GM23338 (cell line): ENCODE measurements around the gene C16orf74. TPM values are rescaled to one million over a fixed set of nuclear protein-coding genes. Genes with fewer than 3 reads are reported as not detected.

Source experiments
- ATAC-seq: fragments of 200-7000 bp; cut with Tn5 transposase; 3 replicates; pipeline ENCODE4 v1.9.1; 2020
- DNase-seq: peaks from one replicate; pipeline ENCODE4 v3.0.0-alpha.2; 2015; ENCODE audit warnings: low spot score
- H2AFZ ChIP-seq: fragments of 200-600 bp; sonication (generic); 2 replicates; pipeline ENCODE4 v1.8.0; 2016; ENCODE audit warnings: antibody characterized with exemption, mild to moderate bottlenecking, moderate library complexity
- H3F3A ChIP-seq: fragments of 200-600 bp; sonication (generic); replicated peaks from 2 replicates; pipeline ENCODE4 v1.8.0; 2017; ENCODE audit warnings: antibody characterized with exemption, mixed run types, low read depth
- H3K27ac ChIP-seq: fragments of 200-600 bp; sonication (generic); 2 replicates; pipeline ENCODE4 v1.6.1; 2016; ENCODE audit warnings: low read depth
- H3K27me3 ChIP-seq: fragments of 200-600 bp; sonication (generic); 2 replicates; pipeline ENCODE4 v1.8.0; 2016; ENCODE audit warnings: mild to moderate bottlenecking, mixed run types, moderate library complexity; ENCODE audit not compliant: insufficient read depth
- H3K36me3 ChIP-seq: fragments of 200-600 bp; sonication (generic); 2 replicates; pipeline ENCODE4 v1.8.0; 2016; ENCODE audit warnings: mild to moderate bottlenecking; ENCODE audit not compliant: insufficient read depth
- H3K4me1 ChIP-seq: fragments of 200-600 bp; sonication (generic); 2 replicates; pipeline ENCODE4 v1.8.0; 2016; ENCODE audit warnings: mild to moderate bottlenecking, moderate library complexity; ENCODE audit not compliant: insufficient read depth
- H3K4me2 ChIP-seq: fragments of 200-600 bp; sonication (generic); 2 replicates; pipeline ENCODE4 v1.7.1; 2017; ENCODE audit warnings: mixed run types
- H3K4me3 ChIP-seq: fragments of 200-600 bp; sonication (generic); 2 replicates; pipeline ENCODE4 v1.6.1; 2016; ENCODE audit warnings: mixed run types
- H3K79me2 ChIP-seq: fragments of 200-600 bp; sonication (generic); replicated peaks from 2 replicates; pipeline ENCODE4 v1.8.0; 2017; ENCODE audit warnings: mild to moderate bottlenecking; ENCODE audit not compliant: insufficient read depth
- H3K9me2 ChIP-seq: fragments of 200-600 bp; sonication (generic); 2 replicates; pipeline ENCODE4 v1.8.0; 2017; ENCODE audit not compliant: insufficient read depth
- H4K20me1 ChIP-seq: fragments of 200-600 bp; sonication (generic); replicated peaks from 2 replicates; pipeline ENCODE4 v1.8.0; 2017; ENCODE audit warnings: mild to moderate bottlenecking; ENCODE audit not compliant: insufficient read depth
- H3K27ac Mint-ChIP-seq: 2 replicates; pipeline ENCODE4 v1.8.0; 2020; ENCODE audit warnings: inconsistent platforms, mild to moderate bottlenecking, moderate library complexity, mixed read lengths
- H3K27me3 Mint-ChIP-seq: 3 replicates; pipeline ENCODE4 v1.8.0; 2022; ENCODE audit warnings: low read depth, mild to moderate bottlenecking, moderate library complexity, mixed read lengths, inconsistent platforms; ENCODE audit not compliant: insufficient read depth, poor library complexity
- H3K36me3 Mint-ChIP-seq: 3 replicates; pipeline ENCODE4 v1.8.0; 2021; ENCODE audit warnings: low read depth, mild to moderate bottlenecking, inconsistent platforms, moderate library complexity, mixed read lengths
- H3K4me1 Mint-ChIP-seq: 3 replicates; pipeline ENCODE4 v1.8.0; 2020; ENCODE audit warnings: mild to moderate bottlenecking, inconsistent platforms, mixed read lengths
- H3K4me3 Mint-ChIP-seq: 3 replicates; pipeline ENCODE4 v1.8.0; 2021; ENCODE audit warnings: moderate library complexity, mild to moderate bottlenecking, inconsistent platforms, mixed read lengths
- H3K9me3 Mint-ChIP-seq: 3 replicates; pipeline ENCODE4 v1.8.0; 2020; ENCODE audit warnings: moderate library complexity, mild to moderate bottlenecking, inconsistent platforms, mixed read lengths
- CREB1 ChIP-seq: fragments of 250-450 bp; sonication (Bioruptor Pico); IDR thresholded peaks from 2 replicates; pipeline ENCODE4 v1.5.0; 2020; ENCODE audit warnings: low read depth, mild to moderate bottlenecking, moderate library complexity
- CTCF ChIP-seq, 2 experiments: fragments of 200-600 bp in 1 of 2; sonication (generic) in 1 of 2; conservative IDR thresholded peaks; 2 replicates each; pipeline versions ENCODE4 v1.5.1 to v1.6.1; 2016 to 2017; ENCODE audit warnings: antibody characterized with exemption in 2 of 2, low read depth in 2 of 2, mild to moderate bottlenecking in 2 of 2, moderate library complexity in 1 of 2
- ETS1 ChIP-seq: IDR thresholded peaks from 2 replicates; pipeline ENCODE4 v1.6.1; 2016; ENCODE audit warnings: antibody characterized with exemption
- EZH2 ChIP-seq: fragments of 200-600 bp; sonication (generic); IDR thresholded peaks from one replicate; pipeline ENCODE4 v1.8.0; 2017; ENCODE audit warnings: antibody characterized with exemption, mild to moderate bottlenecking, low read depth; ENCODE audit not compliant: unreplicated experiment
- EZH2phosphoT487 ChIP-seq: fragments of 200-600 bp; sonication (generic); IDR thresholded peaks from one replicate; pipeline ENCODE4 v1.8.1; 2018; ENCODE audit warnings: antibody characterized with exemption; ENCODE audit not compliant: unreplicated experiment
- JUNB ChIP-seq: IDR thresholded peaks from one replicate; pipeline ENCODE4 v1.6.1; 2016; ENCODE audit warnings: antibody characterized with exemption; ENCODE audit not compliant: unreplicated experiment
- NANOG ChIP-seq: IDR thresholded peaks from 2 replicates; pipeline ENCODE4 v1.6.1; 2016; ENCODE audit warnings: antibody characterized with exemption, borderline replicate concordance
- POLR2AphosphoS5 ChIP-seq: IDR thresholded peaks from 2 replicates; pipeline ENCODE4 v1.6.1; 2016; ENCODE audit warnings: antibody characterized with exemption, low read depth
- REST ChIP-seq: IDR thresholded peaks from one replicate; pipeline ENCODE4 v1.6.1; 2018; ENCODE audit warnings: antibody characterized with exemption; ENCODE audit not compliant: unreplicated experiment
- STAT1 ChIP-seq: IDR thresholded peaks from one replicate; pipeline ENCODE4 v1.6.1; 2016; ENCODE audit warnings: antibody characterized with exemption; ENCODE audit not compliant: unreplicated experiment
- ZNF114 ChIP-seq: fragments of 250-450 bp; sonication (Bioruptor Pico); IDR thresholded peaks from 2 replicates; pipeline ENCODE4 v1.5.0; 2020; ENCODE audit warnings: mild to moderate bottlenecking, moderate library complexity
- ZNF331 ChIP-seq: fragments of 250-450 bp; sonication (Bioruptor Pico); IDR thresholded peaks from 2 replicates; pipeline ENCODE4 v1.5.0; 2020; ENCODE audit warnings: low read depth, mild to moderate bottlenecking, moderate library complexity
- ZNF462 ChIP-seq: fragments of 250-450 bp; sonication (Bioruptor Pico); IDR thresholded peaks from 2 replicates; pipeline ENCODE4 v1.5.0; 2020; ENCODE audit warnings: mild to moderate bottlenecking, moderate library complexity
- polyA plus RNA-seq: library from polyadenylated mRNA; unstranded; fragments of >200 nt; fragmentation: Nextera tagmentation; extraction: Ambion mirVana; gene quantifications from 2 replicates; pipeline ENCODE4 v1.2.1, GENCODE V29; 2016
- total RNA-seq: library from RNA; depleted of rRNA; stranded (reverse); fragments of >200 nt; shearing (Covaris generic); gene quantifications from 2 replicates; pipeline ENCODE4 v1.2.3, GENCODE V29; 2014

The C16orf74 gene
- total and polyA plus RNA-seq, 2 experiments from 2014 or later, result 12.1 to 19.1 TPM

- Mint-ChIP-seq H3K27ac (no peak overlapping the region), H3K9me3 (no peaks in the 10 kb centered on the region), H3K27me3 (peaks cover 9% of the 10 kb centered on the region), H3K4me1 (peaks cover 21% of the 10 kb centered on the region), H3K4me3 (no peak overlapping the region), H3K36me3 (no peaks in the 10 kb centered on the region; the same call in 2 of the 3 replicates)
- H3K9me2 ChIP-seq, result no peaks in the 10 kb centered on the region
- H4K20me1 ChIP-seq, result no peaks in the 10 kb centered on the region; the same call in 1 of the 2 replicates
- no peaks in the 10 kb centered on the region for H3K4me1 ChIP-seq
- H3K27me3 ChIP-seq, result no peaks in the 10 kb centered on the region
- no peak overlapping the region; the same call in 1 of the 2 replicates for H3K27ac ChIP-seq
- H3F3A ChIP-seq, result no peaks in the 10 kb centered on the region
- TF ChIP-seq POLR2AphosphoS5, result no peak
- TF ChIP-seq NANOG, result no peak
- no peak for TF ChIP-seq ZNF114 (CRISPR knock-in tag)
- no peak for TF ChIP-seq EZH2
- TF ChIP-seq CREB1 (CRISPR knock-in tag), result no peak
- TF ChIP-seq JUNB, result no peak
- no peak for TF ChIP-seq ZNF331 (CRISPR knock-in tag)
- no peak for TF ChIP-seq ZNF462 (CRISPR knock-in tag)
- TF ChIP-seq REST, result no peak
- TF ChIP-seq ETS1, result no peak
- no peak for TF ChIP-seq STAT1
- TF ChIP-seq CTCF (conservative IDR thresholded peaks at IDR 0.05; ENCODE audit: low read depth in 2 of 2), result no peak
- TF ChIP-seq EZH2phosphoT487, result no peak
- DNase-seq, result peak; percentile 98
- H3K4me3 ChIP-seq, result no peak overlapping the region
- H3K79me2 ChIP-seq, result no peaks in the 10 kb centered on the region
- no peaks in the 10 kb centered on the region for H3K36me3 ChIP-seq
- H3K4me2 ChIP-seq, result peak overlapping the region; percentile 29
- ATAC-seq, result peak; percentile 89
- H2AFZ ChIP-seq, result no peak overlapping the region
Observed at GRCh38 chr16:85733839-85734170, 17.1 kb downstream of the C16orf74 start.
